DMS114 treated with DMSO at 0.1 percent for 48 hours (cell line): Measurements from ENCODE around the gene APLNR.
A peak's percentile ranks its signal among the peaks of the same experiment; 100 is the strongest.
"Not testable (repeated sequence)": the region's sequence is repeated elsewhere in the genome, so short reads cannot be mapped to it uniquely, and the experiment has no call there.

Experiments used
- DNase-seq: peaks from one replicate; lab custom pipeline; 2025; ENCODE audit not compliant: unreplicated experiment; lab: John Stamatoyannopoulos, UW

APLNR gene

DNA sequence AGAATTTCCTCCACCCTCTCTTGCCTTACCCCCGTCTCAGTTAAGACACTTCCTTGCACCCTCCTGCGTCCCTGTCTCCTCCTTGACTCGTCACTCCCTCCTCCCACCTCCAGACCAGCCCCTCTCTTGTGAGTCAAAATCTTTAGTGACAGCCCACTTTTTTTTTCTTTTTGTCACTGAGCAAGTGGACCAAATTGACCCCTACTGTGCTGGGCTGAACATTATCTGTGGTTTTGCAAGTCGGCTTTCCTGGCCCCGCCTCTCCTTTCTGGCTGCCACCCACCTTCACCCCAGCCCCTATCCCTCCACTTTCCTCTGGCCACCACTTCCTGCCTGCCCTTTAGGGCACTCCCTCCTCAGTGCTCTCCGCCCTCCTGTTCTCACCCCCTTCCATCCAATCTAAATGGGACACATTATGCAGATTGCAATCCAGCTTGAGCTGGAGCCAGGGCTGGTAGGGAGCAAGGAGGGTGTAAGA lies at the start of gene APLNR:
TSS of gene APLNR (minus strand) at position 47 of the 478 bp plus-strand sequence. CDS start 246 bp downstream, outside the sequence.
- DNase-seq: no peak

DNA sequence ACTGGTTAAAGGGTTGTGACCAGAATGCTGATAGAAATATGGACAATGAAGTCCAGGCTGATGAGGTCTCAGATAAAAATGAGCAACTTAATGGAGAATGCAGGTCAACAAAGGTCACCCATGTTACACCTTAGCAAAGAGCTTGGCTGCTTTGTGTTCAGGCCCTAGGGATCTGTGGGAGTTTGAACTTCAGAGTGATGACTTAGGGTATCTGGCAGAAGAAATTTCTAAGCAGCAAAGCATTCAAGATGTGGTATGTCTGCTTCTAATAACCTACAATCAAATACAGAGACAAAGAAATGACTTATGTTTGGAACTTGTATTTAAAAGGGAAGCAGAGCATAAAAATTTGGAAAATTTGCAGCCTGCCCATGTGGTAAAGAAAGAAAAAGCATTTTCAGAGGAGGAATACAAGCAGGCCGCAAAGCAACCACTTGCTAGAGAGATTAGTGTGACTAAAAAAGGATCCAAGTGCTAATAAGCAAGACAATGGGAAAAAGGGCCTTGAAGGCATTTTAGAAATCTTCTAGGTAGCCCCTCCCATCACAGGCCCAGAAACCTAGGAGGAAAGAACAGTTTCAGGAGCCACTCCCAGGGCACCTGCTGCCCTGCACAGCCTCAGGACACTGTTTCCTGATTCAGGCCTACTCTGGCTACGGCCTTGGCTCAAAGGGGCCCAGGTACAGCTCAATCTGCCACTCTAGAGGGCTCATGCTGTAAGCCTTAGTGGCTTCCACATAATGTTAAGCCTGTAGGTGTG lies 46.4 kb upstream of the APLNR start:
- DNase-seq: no peak

DNA sequence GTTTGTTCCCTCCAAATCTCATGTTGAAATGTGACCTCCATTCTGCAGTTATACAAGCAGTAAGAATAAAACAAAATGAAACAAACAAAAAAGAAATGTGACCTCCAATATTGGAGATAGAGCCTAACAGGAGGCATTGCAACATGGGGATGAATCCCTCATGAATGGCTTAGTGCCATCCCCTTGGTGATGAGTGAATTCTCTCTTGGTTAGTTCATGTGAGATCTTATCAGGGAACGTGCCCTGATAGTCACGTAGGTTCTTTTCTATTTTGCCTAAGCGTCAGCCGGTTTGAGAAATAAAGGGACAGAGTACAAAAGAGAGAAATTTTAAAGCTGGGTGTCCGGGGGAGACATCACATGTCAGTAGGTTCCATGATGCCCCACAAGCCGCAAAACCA lies 44.5 kb upstream of the APLNR start:
- not testable (repeated sequence) for DNase-seq

GRCh38 chr11:57279116-57279515 lies 42.1 kb upstream of the APLNR start:
- DNase-seq: no peak

DNA sequence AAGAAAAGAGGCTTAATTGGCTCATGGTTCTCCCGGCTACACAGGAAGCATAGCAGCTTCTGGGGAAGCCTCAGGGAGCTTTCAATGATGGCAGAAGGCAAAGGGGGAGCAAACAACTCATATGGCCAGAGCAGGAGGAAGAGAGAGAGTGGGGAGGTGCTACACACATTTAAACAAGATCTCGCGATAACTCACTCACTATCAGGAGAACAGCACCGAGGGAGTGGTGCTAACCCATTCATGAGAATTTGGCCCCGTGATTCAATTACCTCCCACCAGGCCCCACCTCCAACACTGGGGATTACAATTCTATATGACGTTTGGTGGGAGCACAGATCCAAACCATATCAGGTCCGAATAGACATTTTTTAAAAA lies 41.7 kb upstream of the APLNR start:
- DNase-seq: no peak

DNA sequence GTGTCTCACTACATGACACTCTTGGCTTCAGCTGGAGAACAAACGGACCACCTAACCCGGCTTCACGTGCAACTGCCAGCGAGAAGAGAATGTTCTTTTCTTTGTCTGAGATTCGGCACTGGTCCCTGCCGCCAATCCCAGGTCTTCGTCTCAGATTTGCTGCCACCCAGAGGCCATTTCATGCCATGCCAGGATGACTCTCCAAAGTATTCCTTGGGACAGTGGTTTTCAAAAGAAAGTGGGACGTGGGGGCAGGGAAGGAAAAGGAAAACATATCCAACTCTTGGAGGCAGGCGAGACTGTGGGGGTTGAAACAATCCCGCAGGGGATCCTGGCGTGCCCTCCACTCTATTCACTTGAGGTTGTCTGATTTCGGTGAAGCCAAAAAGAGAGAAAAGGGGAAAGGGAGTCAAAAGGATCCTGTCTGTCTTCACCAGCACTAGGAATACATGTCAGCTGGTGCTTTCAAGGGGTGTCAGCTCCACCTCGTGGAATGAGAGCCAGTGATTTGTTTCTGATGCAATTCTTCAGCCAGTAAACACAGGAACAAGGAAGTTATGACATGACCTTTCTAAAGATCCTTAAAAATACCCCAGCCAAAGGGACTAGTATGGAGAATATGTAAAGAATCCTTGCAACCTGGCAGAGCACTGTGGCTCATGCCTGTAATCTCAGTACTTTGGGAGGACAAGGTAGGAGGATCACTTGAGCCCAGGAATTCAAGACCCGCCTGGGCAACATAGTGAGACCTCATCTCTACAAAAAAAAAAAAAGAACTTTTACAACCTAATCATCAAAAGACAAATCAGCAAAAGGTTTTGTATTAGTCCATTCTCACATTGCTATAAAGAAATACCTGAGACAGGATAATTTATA lies 41.0 kb upstream of the APLNR start:
- peak; percentile 22 for DNase-seq

DNA sequence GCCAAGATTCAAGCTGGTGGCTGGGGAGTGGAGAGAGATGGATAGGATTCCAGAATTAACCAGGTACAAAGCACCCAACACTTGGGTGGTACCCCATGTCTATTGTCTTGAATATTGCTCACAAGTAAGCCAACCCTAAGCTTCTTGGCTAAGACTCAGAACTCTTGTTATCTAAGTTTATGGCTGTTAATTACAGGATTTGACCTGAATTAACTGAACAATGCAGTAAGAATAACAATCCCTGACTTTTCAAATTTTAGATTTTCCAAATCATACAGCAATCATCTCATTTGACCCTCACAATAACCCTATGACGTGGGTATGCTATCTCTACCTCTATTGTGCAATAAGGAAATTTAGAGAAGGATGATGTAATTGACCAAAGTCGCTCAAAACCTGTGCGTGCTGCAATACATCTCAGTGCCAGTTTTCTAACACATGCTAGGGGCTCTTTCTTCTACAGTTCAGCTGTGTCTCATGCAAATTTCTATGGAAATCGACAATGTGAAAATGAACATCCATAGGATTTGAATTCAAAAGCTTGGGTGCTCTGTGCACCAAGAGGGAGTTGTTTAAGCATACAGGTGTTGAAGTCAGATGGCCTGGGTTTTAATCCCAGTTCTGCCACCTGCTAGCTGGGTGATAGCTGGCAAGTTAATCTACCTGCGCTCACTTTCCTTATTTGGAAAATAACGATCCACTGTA lies 40.1 kb upstream of the APLNR start:
- DNase-seq: no peak

GRCh38 chr11:57276169-57276970 lies 39.3 kb upstream of the APLNR start:
- no peak for DNase-seq

GRCh38 chr11:57275582-57275981 lies 38.5 kb upstream of the APLNR start:
- DNase-seq: no peak

- no peak for DNase-seq
These were observed 38.0 kb upstream of the APLNR start for GRCh38 chr11:57274904-57275498.

DNA sequence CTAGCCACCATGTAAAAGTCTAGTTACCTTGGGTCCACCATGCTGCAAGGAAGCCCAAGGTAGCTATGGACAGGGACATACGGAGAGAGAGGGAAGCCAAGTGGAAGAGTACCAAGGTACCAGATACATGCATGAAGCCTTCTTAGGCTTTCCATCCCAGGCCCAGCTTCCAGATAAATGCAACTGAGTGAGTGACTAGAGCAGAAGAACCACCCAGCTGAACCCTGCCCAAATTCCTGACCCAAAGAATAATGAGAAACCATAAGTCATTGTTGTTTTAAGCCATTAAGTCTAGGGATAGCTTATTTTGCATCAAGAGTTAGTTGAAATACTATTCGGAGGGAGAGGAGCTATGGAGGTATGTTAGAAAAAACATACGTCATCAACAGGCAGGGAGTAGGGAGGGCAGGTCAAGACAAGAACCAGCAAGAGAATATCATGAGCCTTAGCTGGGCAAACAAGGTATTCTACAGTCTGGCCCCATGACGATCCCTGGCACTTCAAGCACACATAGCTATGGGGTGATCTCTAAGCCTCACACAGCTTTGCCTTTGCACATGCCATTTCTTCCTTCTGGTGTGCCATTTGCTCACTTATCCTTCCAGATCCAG lies 36.5 kb upstream of the APLNR start:
- no peak for DNase-seq

DNA sequence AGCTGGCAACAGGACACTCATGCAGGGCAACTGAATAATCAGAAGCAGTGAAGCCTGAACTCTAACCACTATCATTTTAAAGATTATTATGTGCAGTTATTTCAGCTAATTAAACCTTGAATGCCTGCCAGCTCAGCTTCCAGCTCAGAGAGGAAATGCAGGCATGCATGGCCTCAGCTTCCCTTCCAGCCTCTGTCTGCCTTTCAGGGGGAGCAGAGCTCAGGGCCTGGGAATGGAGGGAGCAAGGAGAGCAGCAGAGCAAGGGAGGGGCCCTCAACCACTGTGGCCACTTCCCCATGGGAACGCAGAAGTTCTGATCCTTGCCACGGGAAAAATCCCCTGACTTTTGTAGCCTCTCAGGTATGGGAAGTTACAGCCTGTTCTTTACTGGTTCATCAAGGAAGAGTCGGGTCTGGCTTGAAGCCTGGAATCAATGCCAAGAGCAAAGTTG lies 32.5 kb upstream of the APLNR start:
- no peak for DNase-seq

- no peak for DNase-seq
These were observed 29.1 kb upstream of the APLNR start for GRCh38 chr11:57266157-57266556.

DNA sequence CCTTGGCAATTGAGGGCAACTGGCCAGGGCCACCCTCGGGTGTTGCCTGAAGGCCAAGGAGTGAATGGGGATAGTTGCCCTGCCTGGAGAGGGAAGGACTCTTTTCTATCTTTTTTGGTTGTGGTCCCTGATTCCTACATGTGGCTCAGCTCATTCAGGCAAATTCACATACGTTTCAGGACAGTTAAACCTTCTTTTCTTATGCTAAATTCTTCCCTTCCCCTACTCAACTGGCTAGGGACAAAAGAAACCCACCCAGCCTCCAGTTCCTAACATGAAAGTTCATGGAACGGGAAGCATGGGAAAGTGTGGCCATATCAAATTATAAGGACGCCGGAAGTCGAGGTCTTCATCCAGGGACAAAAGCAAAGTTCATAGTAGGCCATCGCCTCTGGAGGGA lies 26.3 kb upstream of the APLNR start:
- no peak for DNase-seq

DNA sequence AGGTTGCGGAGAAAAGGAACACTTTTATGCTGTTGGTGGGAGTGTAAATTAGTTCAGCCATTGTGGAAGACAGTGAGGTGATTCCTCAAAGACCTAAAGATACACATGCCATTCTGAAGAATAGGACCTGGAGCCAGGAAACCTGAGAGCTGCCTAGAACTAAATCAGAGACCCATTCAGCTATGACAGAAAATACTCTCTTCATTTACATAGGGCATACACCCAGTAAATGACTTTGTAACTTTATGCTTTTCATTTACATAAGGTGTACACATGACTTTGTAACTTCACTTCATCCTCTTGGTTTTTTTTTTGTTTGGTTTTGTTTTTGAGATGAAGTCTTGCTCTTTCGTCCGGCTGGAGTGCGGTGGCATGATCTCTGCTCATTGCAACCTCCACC lies 25.1 kb upstream of the APLNR start:
- DNase-seq: no peak

DNA sequence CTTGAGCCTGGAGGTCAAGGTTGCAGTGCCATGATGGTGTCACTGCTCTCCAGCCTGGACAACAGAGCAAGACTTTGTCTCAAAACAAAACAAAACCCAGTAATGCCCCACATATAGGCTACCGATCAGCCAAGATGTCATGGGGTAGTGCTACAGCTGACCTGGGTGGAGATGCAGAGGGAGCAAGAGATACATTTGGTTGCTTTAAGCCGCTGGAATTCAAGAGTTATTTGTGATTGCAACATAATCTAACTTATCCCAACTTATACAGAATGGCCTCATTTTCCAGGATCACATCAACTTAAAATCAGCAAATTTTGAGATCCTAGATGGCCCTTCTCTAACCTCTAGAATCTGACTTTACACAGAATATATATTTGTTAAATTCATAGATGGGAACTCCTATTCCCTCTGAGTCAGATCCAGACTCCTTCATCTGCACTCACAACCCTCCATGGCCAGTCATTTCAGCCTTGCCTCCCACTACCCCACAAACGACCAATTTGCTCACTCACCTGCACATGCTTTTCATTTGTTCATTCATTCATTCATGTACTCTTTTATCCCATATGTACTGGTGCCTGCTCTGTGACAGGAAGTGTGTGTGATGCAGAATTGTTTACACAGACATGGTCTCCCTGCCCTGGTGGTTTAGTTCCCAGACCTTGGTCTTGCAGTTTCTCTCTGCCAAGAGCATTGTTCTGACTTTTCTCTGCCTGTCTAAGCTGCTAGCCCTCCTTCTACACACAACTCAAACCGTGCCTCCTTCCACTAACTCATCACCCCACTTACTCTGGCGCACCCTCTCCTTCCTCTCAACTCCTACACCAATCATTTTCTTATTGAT lies 24.1 kb upstream of the APLNR start:
- no peak for DNase-seq

- DNase-seq: no peak
These were observed 19.1 kb upstream of the APLNR start for GRCh38 chr11:57256119-57256518.

GRCh38 chr11:57255618-57256017 lies 18.6 kb upstream of the APLNR start:
- no peak for DNase-seq

DNA sequence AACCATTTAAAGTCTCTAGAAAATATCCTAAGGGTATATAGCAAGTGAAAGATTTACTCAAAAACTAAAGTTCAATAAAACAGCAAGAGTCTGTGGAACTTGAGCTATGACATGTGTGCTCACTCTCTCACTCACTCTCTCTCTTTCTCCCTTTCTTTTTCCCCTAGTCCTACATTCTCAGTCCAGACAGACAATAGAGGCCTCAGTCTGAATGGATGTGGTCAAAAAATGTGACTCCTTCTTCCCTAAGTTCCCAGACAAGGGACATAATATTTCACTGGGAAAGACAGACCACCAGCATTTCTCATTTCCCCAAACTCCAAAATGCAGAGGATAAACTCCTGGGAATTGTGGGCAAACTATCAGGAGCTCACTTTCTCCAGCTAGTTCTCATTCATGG lies 17.6 kb upstream of the APLNR start:
- DNase-seq: no peak
